Fibroblast of skin of left biceps (primary cell): ENCODE measurements around the gene FOXJ2.
"Not testable (repeated sequence)": the region's sequence is repeated elsewhere in the genome, so short reads cannot be mapped to it uniquely, and the experiment has no call there.

Experiments used
- DNase-seq, 2 experiments: peaks; one replicate each; pipeline ENCODE4 v3.0.0-alpha.2; 2013; ENCODE audit warnings: low read depth in 2 of 2

Gene FOXJ2

DNA sequence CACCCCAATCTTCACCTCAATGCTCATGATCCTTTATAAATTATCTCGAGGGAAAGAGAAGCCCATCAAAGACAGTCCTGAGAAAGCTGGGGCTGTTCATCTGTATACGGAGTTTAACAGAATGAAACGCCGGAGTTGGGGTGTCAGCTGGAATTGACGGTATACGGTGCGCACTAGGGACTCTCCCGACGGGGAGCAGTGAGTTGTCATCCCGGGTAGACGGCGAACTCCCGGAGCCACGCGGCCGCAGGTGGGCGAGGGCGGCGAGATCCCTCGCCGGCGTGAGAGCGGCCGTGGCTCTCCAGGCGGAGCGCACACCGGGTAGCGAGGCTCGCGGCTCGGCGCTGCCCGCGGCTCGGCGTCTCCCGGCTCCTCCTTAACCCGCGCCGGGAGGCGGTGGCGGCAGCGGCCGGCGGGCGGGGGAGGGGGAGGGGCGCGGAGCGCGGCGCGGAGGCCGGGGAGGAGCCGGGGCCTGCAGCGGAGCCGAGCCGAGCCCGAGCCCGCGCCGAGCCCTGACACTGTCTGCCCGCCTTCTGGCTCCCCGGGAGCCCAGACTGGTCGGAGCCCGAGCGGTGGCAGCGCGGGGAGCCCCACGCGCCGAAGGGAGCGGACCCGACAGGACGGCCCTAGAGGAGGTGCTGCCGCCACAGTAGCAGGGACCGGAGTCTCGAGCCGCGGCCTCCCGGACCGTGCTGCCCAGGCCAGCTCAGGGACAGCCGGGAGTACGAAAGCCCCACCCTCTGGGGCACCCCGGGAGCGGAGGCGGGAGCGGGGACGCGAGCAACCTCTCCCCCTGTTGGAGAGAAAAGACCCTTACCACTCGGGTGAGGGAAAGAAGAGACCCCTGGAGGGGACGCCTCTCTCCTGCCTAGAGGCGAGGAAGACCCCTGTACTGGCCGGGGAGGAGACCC lies at the start of gene FOXJ2:
FOXJ2 (plus strand) TSS at position 475 of the 911 bp plus-strand sequence. CDS start 7,117 bp downstream, outside the sequence.
- DNase-seq: peak in 1 of 2 experiments; percentile 33

DNA sequence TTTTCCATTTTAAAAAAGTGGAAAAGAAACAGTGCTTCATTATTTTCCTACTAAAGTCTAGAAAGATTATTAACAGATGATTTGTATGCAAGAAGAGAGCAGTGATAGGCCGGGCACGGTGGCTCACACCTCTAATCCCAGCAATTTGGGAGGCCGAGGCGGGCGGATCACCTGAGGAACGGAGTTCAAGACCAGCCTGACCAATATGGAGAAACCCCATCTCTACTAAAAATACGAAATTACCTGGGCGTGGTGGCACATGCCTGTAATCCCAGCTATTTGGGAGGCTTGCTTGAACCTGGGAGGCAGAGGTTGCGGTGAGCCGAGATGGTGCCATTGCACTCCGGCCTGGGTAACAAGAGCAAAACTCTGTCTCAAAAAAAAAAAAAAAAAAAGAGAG lies 49.5 kb upstream of the FOXJ2 start:
- DNase-seq: not testable (repeated sequence)

DNA sequence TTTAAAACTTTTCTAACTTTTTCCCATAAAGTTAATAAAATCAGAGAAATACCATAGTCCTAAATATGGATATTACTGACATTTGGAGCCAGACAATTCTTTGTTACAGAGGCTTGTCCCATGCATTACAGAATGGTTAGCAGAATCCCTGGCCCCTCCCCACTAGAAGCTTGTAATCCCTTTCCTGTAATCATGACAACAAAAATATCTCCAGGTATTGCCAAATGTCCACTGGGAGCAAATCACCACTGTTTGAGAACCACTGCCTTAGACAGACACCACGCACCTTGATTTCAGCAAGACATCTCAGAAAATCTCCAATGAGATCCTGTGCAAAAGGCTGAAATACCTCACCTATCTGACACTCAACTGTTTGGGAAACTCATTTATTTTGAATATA lies 49.1 kb upstream of the FOXJ2 start:
- DNase-seq: not testable (repeated sequence)

DNA sequence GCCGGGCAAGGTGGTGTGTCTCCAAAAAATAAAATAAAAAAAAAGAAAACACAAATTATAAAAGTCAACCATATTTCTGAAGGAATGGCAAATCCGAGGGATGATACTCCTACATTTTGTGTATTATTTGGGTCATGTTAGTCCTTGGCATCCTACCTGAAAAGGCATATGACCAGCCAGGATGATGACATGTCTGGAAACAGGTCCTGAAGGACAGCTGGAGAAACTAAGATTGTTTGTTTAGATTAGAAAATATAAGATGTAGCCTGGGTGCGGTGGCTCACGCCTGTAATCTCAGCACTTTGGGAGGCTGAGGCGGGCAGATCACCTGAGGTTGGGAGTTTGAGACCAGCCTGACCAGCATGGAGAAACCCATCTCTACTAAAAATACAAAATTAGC lies 47.6 kb upstream of the FOXJ2 start:
- DNase-seq: no peak

DNA sequence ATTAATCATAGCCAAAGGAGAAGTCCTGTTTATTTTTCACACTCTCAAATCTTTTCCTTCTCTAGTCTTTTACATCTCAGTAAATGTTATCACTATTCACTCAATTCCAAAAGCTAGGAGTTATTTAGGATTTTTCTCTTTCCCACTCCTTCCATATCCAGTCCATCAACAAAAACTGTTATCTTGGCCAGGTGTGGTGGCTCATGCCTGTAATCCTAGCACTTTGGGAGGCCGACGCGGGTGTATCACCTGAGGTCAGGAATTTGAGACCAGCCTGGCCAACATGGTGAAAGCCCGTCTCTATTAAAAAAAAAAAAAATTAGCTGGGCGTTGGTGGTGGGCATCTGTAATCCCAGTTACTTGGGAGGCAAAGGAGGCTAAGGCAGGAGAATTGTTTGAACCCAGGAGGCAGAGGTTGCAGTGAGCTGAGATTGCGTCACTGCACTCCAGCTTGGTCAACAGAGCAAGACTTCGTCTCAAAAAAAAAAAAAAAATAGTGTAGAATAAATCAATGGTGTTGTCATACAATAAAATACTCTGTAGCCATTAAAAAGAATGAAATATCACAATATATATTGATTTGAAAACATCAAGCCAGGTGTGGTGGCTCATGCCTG lies 46.6 kb upstream of the FOXJ2 start:
- DNase-seq: no peak

DNA sequence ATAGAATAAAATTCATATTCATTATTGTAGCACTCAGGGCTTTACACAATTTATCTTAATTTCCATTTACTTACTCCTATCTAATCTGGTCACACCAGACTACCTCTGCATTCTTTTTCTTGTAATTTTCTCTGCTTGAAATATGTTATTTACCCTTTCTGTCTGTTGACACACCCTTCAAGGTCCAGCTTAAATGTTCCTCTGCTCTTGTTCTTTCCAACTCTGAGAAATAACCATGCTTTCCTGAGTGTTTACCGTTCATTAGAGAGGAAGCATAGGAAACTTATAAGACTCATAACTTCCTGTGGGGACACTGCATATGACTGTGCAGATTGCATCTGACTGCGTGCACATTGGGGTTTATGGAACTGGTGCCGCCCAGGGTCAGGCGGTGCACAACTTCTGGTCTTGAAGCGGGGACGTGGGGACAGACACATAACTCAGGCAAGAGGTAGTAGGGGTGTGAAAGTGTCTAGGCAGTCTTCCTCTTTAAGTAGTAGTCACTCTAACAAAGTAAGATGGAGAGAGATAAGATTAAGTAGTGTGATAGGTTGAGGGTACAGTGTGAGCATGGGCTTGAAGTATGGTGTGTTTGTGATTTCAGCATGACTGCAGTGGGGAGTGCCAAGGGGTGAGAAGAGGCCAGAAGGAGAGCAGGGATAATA lies 42.6 kb upstream of the FOXJ2 start:
- no peak for DNase-seq

DNA sequence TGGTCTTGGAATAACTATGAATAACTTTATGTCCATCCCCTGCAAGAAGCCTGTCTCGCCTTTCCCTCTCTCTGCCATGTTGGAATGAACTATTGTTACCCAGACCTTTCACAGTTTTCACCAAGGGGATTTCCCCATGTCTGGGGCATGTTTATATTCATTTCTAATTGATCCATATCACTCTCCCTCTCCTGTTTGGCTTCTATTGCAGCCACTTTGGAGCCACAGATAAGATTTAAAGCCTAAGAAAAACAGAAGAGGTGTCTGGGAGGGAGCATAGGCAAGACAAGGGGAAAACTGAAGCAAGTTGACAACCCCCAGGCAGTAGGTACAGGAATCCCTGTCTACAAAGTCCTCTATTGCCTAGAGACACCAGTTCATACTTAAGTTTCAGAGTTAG lies 41.0 kb upstream of the FOXJ2 start:
- DNase-seq: no peak

DNA sequence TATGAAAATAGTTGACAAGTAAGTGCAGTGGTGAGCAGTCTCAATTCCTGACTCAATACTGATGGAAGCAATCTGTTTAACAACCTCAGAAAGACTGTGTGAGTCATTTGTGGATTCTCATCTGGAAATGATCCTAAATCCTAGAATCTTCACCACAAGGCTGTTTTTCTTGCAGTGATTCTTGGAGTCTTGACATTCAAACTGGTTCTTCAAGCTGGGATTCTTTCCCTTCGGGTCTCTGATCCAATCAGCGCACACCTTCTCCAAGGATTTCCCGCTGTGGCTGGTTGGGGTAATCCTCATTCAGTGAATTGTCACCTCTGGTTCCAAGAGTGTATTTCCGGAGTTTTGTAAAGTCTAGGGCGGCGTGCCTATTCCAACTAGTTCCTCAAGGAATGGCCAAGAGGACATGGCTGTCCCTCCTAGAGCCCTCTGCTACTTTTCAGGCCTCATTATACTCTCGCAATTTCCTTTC lies 37.7 kb upstream of the FOXJ2 start:
- DNase-seq: peak; percentile 94 to 95

DNA sequence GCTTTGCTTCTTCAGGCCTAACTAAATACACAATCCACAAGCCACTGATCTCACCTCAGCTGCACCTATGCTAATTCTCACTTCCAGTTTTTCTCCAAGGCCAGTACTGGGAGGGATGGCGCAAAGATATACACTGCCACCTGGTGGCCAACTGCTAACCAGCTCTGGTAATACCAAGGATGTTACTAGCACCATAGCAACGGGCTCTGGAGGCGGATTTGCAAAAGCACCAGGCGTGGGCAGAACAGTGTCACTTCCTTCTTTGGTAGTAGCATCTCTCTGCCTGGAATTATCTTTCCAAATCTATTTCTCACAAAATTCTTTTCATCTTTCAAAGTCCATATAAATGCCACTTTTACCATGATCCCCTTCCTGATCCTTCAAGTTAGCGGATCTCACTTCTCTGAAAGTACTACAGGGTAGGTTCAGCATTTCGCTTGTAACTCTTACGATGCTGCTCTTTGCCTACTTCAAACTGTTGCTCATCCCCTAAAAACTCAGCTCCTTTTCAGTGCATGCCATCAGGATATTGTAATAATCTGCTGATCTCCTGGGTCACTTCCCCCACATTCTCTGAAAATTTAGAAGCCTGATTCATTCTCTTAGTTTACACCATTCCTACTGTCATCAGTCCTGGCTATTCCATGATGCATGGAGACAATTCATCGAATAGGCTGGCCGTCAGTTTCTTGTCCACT lies 37.1 kb upstream of the FOXJ2 start:
- DNase-seq: peak; percentile 63 to 71

DNA sequence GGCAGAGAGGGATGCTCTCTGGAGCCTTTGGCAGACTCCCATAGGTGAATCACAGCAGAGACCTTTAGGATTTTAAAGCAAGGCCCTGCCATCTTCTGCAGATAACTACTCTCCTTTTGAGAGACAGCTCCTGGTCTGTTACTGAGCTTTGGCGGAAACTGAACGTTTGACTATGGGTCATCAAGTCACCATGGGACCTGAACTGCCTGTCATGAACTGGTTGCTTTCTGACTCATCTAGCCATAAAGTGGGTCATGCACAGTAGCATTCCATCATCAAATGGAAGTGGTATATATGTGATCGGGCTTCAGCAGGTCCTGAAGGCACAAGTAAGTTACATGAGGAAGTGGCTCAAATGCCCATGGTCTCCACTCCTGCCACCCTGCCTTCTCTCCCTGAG lies 31.7 kb upstream of the FOXJ2 start:
- not testable (repeated sequence) for DNase-seq

DNA sequence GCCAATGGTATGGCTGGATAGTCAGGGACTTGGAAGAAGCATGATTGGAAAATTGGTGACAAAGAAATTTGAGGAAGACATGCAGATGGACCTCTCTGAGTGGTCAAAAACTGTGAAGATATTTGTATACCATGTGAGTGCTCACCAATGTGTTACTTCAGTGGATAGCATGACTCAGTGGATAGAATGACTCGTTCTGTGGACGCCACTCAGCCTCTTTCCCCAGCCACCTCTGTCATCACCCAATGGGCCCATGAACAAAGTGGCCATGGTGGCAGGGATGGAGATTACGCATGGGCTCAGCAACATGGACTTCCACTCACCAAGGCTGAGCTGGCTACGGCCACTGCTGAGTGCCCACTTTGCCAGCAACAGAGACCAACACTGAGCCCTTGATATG lies 31.0 kb upstream of the FOXJ2 start:
- DNase-seq: not testable (repeated sequence)

DNA sequence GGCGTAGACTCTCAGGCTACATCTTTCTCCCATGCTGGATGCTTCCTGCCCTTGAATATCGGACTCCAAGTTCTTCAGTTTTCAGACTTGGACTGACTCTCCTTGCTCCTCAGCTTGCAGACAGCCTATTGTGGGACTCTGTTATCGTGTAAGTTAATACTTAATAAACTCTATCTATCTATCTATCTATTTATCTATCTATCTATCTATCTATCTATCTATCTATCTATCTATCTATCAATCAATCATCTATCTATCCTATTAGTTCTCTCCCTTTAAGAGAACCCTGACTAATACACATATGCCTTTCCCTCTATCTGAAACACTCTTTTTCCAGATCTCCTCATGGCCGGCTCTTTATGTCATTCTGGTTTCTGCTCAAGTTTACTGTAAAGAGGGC lies 27.6 kb upstream of the FOXJ2 start:
- not testable (repeated sequence) for DNase-seq

DNA sequence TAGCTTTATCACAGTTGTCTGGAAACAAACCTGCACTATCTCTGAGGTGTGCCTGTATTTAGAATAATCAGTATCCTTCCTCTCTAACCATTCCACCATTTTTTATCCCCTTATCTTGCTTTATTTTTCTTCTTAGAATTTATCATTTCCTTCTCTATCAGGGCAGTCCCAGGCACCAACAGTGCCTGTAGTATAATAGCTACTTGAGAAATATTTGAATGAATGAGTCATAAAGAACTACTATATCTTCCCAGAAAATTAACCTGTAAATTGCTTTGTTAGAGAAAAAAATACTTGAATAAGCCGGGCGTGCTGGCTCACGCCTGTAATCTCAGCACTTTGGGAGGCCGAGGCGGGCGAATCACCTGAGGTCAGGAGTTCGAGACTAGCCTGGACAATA lies 21.2 kb upstream of the FOXJ2 start:
- DNase-seq: no peak

DNA sequence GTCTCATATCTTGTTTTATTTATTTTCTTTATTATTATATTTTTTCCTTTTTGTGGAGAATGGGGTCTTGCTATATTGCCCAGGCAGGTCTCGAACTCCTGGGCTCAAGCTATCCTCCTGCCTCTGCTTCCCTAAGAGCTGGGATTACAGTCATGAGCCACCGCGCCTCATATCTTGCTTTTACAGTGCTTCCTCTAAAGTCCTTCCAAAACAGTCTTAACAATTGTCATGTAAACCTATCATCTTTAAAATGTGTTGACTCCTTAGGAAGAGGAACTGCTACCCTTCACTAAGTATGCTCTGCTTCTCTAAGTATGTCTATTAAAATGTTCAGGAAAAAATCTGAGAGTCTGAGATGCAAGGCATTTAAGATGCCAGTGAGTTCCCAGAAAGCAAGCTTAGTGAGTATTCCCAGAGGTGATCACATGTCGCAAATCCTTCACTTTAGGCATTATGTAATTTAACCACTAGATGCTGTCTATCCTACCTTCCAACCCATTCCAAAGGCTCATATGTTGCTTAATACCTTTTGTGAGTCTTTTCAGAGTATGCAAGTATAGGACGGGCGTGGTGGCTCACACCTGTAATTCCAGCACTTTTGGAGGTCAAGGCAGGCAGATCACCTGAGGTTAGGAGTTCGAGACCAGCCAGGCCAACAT lies 19.7 kb upstream of the FOXJ2 start:
- DNase-seq: no peak

DNA sequence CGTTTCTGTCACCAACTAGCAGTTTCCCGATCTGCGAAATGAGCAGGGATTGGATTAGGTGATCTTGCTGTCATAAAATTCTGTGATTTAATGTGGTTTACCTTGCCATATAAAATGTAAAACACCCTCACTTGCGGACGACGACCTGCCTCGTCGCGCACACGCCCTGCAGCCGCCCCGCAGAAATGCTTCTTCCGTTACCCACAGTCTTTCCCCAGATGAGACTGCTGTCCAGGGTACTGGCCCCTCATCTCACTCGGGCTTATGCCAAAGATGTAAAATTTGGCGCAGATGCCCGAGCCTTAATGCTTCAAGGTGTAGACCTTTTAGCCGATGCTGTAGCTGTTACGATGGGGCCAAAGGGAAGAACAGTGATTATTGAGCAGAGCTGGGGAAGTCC lies 17.7 kb upstream of the FOXJ2 start:
- DNase-seq: no peak

DNA sequence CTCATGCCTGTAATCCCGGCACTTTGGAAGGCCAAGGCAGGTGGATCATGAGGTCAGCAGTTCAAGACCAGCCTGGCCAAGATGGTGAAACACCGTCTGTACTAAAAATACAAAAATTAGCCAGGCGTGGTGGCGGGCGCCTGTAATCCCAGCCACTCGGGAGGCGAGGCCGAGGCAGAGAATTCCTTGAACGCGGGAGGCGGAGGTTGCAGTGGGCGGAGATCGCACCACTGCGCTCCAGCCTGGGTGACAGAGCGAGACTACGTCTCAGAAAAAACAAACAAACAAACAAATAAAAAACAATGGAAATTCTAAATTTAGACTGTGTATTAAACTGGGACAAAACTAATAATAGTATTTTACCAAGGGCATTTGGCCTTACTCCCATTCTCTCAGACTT lies 14.3 kb upstream of the FOXJ2 start:
- not testable (repeated sequence) for DNase-seq

DNA sequence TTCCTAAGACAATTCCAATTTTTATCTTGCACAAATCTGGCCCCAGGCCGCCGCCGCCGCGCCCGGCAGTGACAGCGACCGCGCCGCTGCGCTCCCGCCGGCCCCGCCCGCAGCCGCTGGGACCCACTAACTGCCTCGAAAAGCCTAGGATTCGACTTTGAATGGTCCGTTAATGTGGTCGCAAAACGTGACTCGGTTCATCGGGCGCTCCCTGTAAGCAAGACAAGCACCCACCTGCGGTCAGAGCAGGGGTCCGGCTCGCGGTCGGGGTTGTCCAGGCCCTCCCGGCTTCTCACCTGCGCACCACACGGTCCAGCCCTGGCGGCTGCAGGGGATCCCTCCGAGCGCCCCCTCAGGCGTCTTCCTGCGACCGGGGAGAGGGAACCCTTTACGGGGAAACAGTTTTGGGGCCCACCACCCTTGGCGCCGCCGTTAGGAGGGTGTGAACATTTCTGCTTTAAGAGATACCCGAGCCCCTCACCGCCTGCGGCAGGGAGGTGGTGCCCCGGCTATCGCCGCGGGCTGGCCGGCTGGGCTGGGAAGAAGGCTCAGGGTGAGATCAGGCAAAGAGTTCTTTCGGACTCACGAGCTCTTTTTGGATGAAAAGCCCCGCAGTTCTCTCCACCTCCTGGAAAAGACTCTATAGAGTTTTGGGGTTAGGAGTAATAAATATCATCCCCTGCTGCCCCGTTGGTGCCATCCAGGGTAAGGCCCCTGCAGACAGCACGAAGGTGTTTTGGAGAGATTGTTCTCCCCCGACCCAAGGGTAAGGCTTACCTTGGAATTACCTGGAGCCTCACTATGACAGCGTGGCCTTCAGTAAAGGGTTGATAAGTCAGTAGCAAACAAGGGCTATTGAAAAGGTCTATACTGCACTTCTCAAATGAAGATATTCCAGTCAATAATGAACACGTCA lies 13.6 kb upstream of the FOXJ2 start:
- no peak for DNase-seq

DNA sequence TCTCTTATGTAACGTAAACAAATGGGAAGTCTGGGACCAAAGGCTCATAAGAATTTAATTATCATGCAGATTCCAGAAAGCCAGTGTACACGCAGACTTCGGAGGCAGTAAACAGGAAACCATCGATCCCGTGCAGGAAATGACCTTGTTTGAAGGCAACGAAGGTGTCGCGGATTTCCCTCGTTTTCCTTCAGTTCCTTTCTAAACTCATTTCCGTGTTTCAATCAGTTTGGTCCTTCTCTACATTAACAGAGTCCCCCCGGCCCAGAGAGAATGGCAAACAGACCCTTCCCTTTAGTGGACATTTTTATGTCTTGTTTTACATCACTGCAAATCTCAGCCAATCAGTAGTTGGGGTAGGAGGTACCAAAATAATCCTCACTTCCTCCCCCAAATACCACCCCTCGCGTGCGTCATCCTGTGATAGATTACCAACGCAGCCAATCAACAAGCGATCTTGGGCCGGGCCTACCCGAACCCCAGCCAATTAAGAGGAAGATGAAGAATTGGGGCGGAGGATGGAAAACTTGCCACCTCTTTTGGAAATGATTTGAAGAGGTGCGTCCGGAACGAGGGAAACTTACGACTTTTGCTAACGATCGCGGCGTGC lies 6.1 kb upstream of the FOXJ2 start:
- peak; percentile 99 for DNase-seq

DNA sequence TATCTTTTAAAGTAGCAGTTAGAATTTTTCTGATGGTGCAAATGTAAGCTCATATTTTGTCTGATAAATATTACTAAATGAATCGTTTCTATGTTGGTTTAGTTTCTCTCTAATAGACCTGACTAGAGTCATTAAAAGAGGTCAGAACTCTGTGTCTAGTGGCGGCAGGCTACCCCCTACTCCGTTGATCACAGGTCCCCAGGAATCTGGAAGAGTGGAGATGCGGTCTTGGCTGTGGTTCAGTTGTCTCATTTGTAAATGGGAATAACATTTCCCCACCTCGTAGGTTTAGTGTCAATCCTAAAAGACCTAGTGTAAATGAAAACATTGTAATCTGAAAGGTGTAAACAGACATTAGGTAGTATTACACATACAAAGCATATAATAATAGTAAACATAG lies 4.7 kb upstream of the FOXJ2 start:
- DNase-seq: no peak

DNA sequence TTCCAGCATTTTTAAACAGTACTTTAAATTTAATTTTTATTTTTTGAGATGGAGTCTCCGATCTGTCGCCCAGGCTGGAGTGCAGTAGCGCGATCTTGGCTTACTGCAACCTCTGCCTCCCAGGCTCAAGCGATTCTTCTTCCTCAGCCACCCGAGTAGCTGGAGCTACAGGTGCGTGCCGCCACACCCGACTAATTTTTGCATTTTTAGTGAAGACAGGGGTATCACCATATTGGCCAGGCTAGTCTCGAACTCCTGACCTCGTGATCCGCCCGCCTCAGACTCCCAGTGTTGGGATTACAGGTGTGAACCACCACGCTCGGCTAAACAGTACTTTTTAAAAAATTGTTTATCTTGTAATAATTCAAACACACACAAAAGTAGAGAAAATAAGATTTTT lies 4.2 kb upstream of the FOXJ2 start:
- no peak for DNase-seq
